Measurements from ENCODE around the gene SPACDR. TPM values are rescaled to one million over a fixed set of nuclear protein-coding genes. Genes with fewer than 3 reads are reported as not detected.

SPACDR gene
- total RNA-seq, 1 donor from 2014 or later: 1.7 TPM

DNA sequence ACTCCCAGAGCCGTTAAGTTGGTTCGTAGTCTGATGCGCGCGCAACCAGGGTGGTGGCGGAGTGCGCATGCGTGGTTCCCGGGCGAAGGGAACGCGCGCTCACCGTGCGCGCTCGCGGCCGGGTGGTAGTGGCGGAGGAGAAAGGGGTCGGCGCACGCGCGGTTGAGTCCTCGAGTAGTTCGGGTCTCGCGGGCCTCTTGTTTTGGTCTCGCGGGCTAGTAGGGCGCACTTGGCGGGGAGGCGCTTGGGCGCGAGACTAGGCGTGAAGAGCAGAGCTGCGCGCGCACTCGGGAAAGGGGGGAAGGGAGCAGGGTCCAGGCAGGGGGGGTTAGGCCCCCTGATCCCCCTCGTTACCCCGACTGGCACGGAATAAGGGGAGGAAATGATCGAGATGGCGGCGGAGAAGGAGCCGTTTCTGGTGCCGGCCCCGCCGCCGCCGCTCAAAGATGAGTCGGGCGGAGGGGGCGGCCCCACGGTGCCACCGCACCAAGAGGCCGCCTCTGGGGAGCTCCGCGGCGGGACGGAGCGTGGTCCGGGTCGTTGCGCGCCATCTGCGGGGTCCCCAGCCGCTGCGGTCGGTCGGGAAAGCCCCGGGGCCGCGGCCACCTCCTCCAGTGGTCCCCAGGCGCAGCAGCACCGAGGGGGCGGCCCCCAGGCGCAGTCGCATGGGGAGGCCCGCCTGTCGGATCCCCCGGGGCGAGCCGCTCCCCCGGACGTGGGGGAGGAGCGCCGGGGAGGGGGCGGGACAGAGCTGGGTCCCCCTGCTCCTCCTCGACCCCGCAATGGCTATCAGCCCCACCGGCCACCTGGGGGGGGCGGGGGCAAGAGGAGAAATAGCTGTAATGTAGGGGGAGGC, 34.2 kb downstream of the SPACDR start, which contains the start of gene MEPCE:
MEPCE (plus strand) TSS at position 195 of the 856 bp plus-strand sequence; CDS start at position 383, 188 bp downstream.
- ATAC-seq (peak; percentile 82 to 83), DNase-seq (peak; percentile 97)
- TF ChIP-seq, protein P1, sequence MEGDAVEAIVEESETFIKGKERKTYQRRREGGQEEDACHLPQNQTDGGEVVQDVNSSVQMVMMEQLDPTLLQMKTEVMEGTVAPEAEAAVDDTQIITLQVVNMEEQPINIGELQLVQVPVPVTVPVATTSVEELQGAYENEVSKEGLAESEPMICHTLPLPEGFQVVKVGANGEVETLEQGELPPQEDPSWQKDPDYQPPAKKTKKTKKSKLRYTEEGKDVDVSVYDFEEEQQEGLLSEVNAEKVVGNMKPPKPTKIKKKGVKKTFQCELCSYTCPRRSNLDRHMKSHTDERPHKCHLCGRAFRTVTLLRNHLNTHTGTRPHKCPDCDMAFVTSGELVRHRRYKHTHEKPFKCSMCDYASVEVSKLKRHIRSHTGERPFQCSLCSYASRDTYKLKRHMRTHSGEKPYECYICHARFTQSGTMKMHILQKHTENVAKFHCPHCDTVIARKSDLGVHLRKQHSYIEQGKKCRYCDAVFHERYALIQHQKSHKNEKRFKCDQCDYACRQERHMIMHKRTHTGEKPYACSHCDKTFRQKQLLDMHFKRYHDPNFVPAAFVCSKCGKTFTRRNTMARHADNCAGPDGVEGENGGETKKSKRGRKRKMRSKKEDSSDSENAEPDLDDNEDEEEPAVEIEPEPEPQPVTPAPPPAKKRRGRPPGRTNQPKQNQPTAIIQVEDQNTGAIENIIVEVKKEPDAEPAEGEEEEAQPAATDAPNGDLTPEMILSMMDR (IDR thresholded peaks at IDR 0.05): no peak
- Histone ChIP-seq H3K4me1 (peaks cover 45% of the 10 kb centered on the region), H3K27me3 (ENCODE audit: low read depth) (no peaks in the 10 kb centered on the region), H3K27ac (peak within 1 kb of the TSS; percentile 98), H3K9me3 (no peaks in the 10 kb centered on the region), H3K36me3 (peaks cover 36% of the 10 kb centered on the region), H3K4me3 (peak within 1 kb of the TSS; percentile 93)
- intact Hi-C loops (cut with DNase I): no loop called here

DNA sequence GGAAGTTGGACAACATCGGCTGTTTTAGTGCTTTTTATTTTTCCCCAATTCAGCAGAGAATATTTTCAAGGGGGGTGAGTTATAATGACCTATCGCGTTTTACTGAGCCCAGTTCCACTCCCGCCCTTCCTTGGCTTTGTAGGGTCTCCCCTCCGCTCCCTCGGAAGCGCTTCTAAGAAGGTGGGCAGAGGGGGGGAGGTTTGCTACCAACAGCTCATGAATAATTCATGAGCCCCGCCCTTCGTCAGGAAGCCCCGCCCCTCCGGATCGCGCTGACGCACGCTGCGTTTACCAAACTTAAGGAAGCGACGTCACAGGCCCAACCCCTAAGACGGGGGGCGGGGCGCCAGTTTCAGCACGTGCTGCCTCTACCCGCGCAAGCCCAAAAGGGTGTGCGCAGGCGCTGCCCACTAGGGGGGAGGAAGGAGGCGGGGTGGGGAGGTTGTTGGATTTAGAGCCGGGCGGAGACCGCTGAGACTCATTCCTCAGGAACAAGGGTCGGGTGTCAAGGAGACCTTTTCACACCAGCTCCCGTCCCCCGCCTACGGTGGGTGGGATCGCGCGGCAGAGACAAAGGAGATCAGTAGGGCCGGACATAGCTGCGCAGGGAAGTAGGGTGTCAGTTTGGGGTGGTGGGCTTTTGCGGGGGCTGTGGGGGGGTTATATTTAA, 35.0 kb downstream of the SPACDR start:
- Histone ChIP-seq H3K4me3 (peak overlapping the region; percentile 93), H3K27me3 (ENCODE audit: low read depth) (no peaks in the 10 kb centered on the region), H3K27ac (peak overlapping the region; percentile 98), H3K36me3 (peaks cover 29% of the 10 kb centered on the region), H3K9me3 (no peaks in the 10 kb centered on the region), H3K4me1 (peaks cover 40% of the 10 kb centered on the region)
- DNase-seq: peak; percentile 100
- intact Hi-C loops (cut with DNase I): no loop called here
- TF ChIP-seq, protein P1 (IDR thresholded peaks at IDR 0.05): peak; percentile 31
- ATAC-seq: peak; percentile 88 to 93

DNA sequence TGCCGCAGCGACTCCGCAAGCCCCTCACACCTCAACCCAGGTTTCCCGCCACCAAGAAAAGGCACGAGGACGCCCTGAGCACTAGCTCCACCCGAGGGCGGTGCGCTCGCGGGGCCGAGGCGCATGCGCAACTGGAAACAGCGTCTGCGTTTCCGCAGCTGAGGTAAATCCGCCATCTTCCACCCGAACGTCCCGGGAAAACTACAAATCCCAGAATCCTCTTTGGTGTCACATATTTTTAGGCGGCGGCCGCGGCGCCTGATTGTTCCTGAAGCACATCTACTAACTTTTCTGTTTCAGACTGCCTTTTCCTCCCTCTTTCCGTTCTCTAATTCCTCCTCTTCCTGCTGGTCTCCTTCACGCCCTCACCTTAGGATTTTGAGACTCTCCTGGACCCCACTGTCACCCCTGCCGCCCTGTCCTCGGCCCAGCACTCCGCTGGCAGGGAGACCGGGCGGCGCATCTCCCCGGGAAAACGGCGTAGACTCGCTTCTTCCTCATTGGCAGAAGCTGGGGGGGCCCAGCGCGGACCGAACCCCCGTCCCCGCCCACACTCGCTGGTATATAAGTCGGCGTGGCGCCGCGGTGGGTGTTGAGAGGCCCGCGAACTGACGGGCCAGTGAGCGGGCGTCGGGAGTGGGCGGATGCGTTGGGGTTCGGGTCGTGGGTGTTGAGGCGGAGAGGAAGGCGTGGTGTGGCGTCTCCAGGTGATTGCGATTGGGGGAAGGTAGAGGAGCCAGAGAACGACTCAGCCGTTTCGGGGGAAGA, 35.7 kb downstream of the SPACDR start, which contains the start of gene ZCWPW1:
ZCWPW1 (minus strand) TSS at position 505 of the 768 bp plus-strand sequence. CDS start 8,054 bp downstream, outside the sequence.
- Histone ChIP-seq H3K9me3 (no peaks in the 10 kb centered on the region), H3K4me1 (peaks cover 37% of the 10 kb centered on the region), H3K4me3 (peak within 1 kb of the TSS; percentile 93), H3K27ac (peak within 1 kb of the TSS; percentile 98), H3K36me3 (peaks cover 21% of the 10 kb centered on the region), H3K27me3 (ENCODE audit: low read depth) (no peaks in the 10 kb centered on the region)
- peak; percentile 85 to 87 for ATAC-seq
- DNase-seq: peak; percentile 98
- intact Hi-C loops (cut with DNase I): no loop called here
- TF ChIP-seq, protein P1 (IDR thresholded peaks at IDR 0.05): no peak

DNA sequence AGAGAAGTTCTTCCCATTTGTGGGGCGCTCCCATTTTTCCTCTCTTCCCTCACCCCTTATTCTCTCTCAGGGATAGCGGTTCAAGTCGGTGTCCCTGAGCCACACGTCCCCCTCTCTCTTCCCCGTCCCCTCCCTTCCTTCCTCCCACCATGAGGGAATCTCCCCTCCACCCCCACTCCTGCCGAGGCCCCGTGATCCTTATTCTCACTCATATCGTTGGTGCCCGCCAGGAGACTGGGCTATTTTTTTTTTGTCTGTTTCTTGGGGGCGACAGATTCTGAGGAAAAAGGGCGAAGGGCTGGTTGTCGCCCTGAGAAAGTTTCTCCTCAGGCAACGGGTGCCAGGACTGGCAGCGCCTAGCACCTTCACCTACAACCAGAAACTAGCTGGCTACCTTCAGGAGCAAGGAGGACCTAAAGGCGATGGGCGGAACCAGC, 36.3 kb downstream of the SPACDR start:
- ATAC-seq (no peak), DNase-seq (no peak)
- Histone ChIP-seq H3K27me3 (ENCODE audit: low read depth) (no peaks in the 10 kb centered on the region), H3K4me1 (peaks cover 31% of the 10 kb centered on the region), H3K4me3 (peak overlapping the region; percentile 93), H3K27ac (peak overlapping the region; percentile 98), H3K9me3 (no peaks in the 10 kb centered on the region), H3K36me3 (peaks cover 15% of the 10 kb centered on the region)
- TF ChIP-seq, protein P1 (IDR thresholded peaks at IDR 0.05): no peak
- intact Hi-C loops (cut with DNase I): no loop called here

DNA sequence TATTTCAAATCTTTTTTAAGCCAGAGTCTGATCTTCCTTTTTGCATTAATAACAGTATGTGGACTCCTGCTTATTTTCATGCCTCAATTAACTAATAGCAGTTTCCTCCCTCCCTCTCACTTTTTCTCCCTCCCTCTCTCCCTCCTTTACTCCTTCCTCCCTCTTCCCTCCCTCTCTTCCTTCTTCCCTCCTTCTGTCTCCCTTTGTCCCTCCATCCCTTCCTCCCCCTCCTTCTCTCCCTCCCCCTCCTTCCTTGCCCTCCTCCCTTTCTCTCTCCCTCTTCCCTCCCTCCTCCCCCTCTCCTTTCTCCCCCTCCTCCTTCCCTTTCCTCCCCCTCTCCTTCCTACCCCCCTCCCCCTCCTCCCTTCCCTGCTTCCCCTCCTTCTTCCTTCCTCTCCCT, 37.5 kb downstream of the SPACDR start:
- TF ChIP-seq, protein P1 (IDR thresholded peaks at IDR 0.05): no peak
- DNase-seq: no peak
- Histone ChIP-seq H3K4me3 (no peak overlapping the region), H3K27ac (no peak overlapping the region), H3K36me3 (peaks cover 5% of the 10 kb centered on the region), H3K4me1 (peaks cover 18% of the 10 kb centered on the region), H3K9me3 (no peaks in the 10 kb centered on the region), H3K27me3 (ENCODE audit: low read depth) (no peaks in the 10 kb centered on the region)
- intact Hi-C loops (cut with DNase I): no loop called here
- ATAC-seq: no peak

Measured in lower lobe of right lung (tissue), 2 donors.